GM23248 (cell line): ENCODE data around the gene CAST.

Experiments
- EZH2 ChIP-seq: fragments of 200-600 bp; sonication (generic); IDR thresholded peaks from 2 replicates; pipeline ENCODE4 v1.6.1; 2018; ENCODE audit warnings: antibody characterized with exemption, mild to moderate bottlenecking; ENCODE audit not compliant: insufficient read depth, poor library complexity, severe bottlenecking
- EZH2phosphoT487 ChIP-seq: fragments of 200-600 bp; sonication (generic); IDR thresholded peaks from 2 replicates; pipeline ENCODE4 v1.6.1; 2018; ENCODE audit warnings: antibody characterized with exemption, moderate library complexity, mild to moderate bottlenecking, low read depth; ENCODE audit not compliant: insufficient read depth

GRCh38 chr5:96708600-96708999, 46.4 kb downstream of the CAST start:
- TF ChIP-seq EZH2phosphoT487 (no peak), EZH2 (no peak)
